Prostate gland (tissue), 2 donors: ENCODE results near the gene SPEN. TPM values are rescaled to one million over a fixed set of nuclear protein-coding genes. Genes with fewer than 3 reads are reported as not detected.

Experiments
- DNase-seq: peaks from one replicate; pipeline ENCODE4 v3.0.0-alpha.2; 2019; ENCODE audit warnings: low spot score
- H3K27ac ChIP-seq, 2 donors: fragments of 200-600 bp; sonication (generic); 2 replicates each; pipeline ENCODE4 v1.5.1; 2017 to 2019
- H3K27me3 ChIP-seq: fragments of 200-600 bp; sonication (generic); replicated peaks from 2 replicates; pipeline ENCODE4 v1.5.1; 2019; ENCODE audit not compliant: insufficient read depth
- H3K36me3 ChIP-seq, 2 donors: fragments of 200-600 bp; sonication (generic); 1 replicate in 1 of 2; 2 replicates in 1 of 2; pipeline versions ENCODE4 v1.5.1 to v1.8.1; 2017 to 2019
- H3K4me1 ChIP-seq: fragments of 200-600 bp; sonication (generic); replicated peaks from 2 replicates; pipeline ENCODE4 v1.5.1; 2019
- H3K4me3 ChIP-seq, 2 donors: fragments of 200-600 bp; sonication (generic); 2 replicates each; pipeline ENCODE4 v1.5.1; 2017 to 2019
- H3K9me3 ChIP-seq: fragments of 200-600 bp; sonication (generic); 2 replicates; pipeline ENCODE4 v1.5.1; 2017
- POLR2A ChIP-seq: fragments of 450-650 bp; IDR thresholded peaks from one replicate; pipeline ENCODE4 v1.6.1; 2016; ENCODE audit warnings: antibody characterized with exemption, mild to moderate bottlenecking
- POLR2AphosphoS5 ChIP-seq: sonication (generic); formaldehyde crosslinking; IDR thresholded peaks from one replicate; pipeline ENCODE4 v1.6.1; 2017; ENCODE audit warnings: antibody characterized with exemption
- WGBS: methylation state at CpG from one replicate; pipeline ENCODE4 v1.1.5; 2018; 5-methylcytosine and 5-hydroxymethylcytosine counted together
- intact Hi-C: fragments of 100-400 bp; cut with DNase I; formaldehyde crosslinking; loops from one replicate; pipeline ENCODE4 v1.14.2; 2022
- total RNA-seq, 2 donors: library from RNA; depleted of rRNA; stranded (reverse); fragments of >200 nt; gene quantifications; one replicate each; pipeline ENCODE4 v1.1.0, GENCODE V29; 2016
- TF ChIP-seq, protein P1 (sequence below), 4 experiments: fragments of 200-600 bp in 2 of 4; fragments of 450-650 bp in 2 of 4; sonication (generic) in 2 of 4; IDR thresholded peaks; 1 replicate in 3 of 4; 2 replicates in 1 of 4; pipeline ENCODE4 v1.5.1; 2016 to 2019; ENCODE audit warnings: antibody characterized with exemption in 4 of 4, mild to moderate bottlenecking in 2 of 4, moderate library complexity in 2 of 4

The SPEN gene
- total RNA-seq, 2 donors from 2014 or later, result 31.9 to 48.3 TPM

DNA sequence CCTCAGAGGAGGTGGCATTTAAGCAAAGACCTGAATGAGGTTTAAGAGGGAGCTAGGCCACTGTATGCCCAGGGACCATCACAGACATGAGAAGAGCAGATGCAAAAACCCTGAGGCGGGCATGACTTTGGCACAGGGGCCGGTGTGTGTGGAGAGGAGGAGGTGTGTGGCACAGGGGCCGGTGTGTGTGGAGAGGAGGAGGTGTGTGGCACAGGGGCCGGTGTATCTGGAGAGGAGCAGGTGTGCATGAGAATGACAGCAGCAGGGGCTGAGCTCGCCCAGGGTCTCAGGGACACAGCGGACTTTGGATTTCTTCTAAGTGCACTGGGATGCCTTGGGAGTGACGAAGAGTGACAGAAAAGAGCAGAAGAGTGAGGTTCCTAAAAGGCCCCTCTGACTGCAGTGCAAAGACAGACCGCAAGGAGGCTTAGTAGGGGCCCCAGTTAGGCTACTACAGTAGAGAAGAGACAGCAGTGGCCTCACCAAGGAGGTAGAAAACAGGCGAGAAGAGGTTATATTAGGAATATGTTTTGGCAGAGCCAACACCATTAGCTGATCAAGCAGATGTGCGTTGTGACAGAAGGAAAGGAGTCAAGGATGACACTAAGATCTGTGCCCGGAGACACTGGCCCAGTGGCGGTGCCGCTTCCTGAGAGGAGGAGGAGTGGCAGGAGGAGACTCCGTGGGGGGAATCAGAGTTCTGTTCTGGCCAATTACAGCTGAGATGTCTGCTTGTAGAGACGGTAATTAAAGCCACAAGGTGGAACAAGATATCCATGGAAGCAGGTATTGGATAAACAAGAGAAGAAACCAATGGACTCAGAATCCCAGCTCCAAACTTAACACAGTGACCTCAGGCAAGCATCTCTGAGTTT lies 110.0 kb downstream of the SPEN start:
- DNase-seq, result no peak
- H3K36me3 ChIP-seq, result no peaks in the 10 kb centered on the region
- 79% methylated on average over 15 of the region's 15 CpGs for WGBS
- no peaks in the 10 kb centered on the region for H3K9me3 ChIP-seq
- H3K27me3 ChIP-seq, result no peaks in the 10 kb centered on the region
- no peak overlapping the region for H3K27ac ChIP-seq
- TF ChIP-seq POLR2AphosphoS5 (no peak), POLR2A (no peak)
- TF ChIP-seq, protein P1, sequence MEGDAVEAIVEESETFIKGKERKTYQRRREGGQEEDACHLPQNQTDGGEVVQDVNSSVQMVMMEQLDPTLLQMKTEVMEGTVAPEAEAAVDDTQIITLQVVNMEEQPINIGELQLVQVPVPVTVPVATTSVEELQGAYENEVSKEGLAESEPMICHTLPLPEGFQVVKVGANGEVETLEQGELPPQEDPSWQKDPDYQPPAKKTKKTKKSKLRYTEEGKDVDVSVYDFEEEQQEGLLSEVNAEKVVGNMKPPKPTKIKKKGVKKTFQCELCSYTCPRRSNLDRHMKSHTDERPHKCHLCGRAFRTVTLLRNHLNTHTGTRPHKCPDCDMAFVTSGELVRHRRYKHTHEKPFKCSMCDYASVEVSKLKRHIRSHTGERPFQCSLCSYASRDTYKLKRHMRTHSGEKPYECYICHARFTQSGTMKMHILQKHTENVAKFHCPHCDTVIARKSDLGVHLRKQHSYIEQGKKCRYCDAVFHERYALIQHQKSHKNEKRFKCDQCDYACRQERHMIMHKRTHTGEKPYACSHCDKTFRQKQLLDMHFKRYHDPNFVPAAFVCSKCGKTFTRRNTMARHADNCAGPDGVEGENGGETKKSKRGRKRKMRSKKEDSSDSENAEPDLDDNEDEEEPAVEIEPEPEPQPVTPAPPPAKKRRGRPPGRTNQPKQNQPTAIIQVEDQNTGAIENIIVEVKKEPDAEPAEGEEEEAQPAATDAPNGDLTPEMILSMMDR (IDR thresholded peaks at IDR 0.05), result no peak
- intact Hi-C loops, result no loop called here
- H3K4me1 ChIP-seq, result no peaks in the 10 kb centered on the region
- no peak overlapping the region for H3K4me3 ChIP-seq

DNA sequence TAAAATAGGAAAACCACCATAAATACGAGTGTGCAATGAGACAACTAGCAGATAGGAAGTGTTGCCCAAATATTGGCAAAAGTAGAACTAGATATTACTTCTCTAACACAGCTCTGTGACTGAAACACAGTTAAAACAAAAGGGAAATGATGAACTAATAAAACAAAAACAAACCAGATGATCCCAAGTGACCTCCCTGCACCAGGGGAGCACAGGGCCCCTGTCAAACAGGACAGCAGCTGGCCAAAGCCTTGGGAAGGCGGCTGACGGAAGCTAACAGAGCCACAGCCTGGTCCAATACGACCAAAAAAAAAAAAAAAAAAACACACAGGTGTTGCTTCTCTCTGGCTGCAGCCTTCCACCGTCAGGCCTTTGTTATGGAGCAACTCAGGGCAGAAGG lies 110.6 kb downstream of the SPEN start:
- no peaks in the 10 kb centered on the region for H3K36me3 ChIP-seq
- intact Hi-C loops, result no loop called here
- H3K27me3 ChIP-seq, result no peaks in the 10 kb centered on the region
- no peaks in the 10 kb centered on the region for H3K4me1 ChIP-seq
- no peak overlapping the region for H3K4me3 ChIP-seq
- 62% methylated on average over 5 of the region's 5 CpGs for WGBS
- TF ChIP-seq POLR2AphosphoS5, result no peak
- TF ChIP-seq POLR2A, result no peak
- TF ChIP-seq, protein P1 (IDR thresholded peaks at IDR 0.05), result no peak
- H3K27ac ChIP-seq, result no peak overlapping the region
- DNase-seq, result no peak
- no peaks in the 10 kb centered on the region for H3K9me3 ChIP-seq

DNA sequence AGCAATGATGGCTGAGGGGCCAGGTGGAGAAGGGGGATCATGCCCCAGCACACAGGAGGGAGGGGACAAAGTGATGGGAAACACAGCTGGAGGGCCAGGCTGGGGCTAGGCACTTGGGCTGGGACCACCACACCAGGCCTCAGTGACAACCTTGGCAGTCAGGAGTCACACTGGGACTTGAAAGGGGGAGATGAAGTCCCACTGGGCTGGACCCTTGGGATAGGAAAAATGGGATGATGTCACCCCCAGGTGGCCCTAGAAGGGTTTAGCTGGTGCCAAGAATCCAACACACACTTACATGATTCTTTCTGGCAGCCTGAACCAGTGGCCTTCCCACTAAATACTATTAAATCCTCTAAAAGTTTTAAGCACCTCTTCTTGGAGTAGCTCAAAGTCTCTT lies 111.3 kb downstream of the SPEN start:
- DNase-seq, result no peak
- intact Hi-C loops, result no loop called here
- no peaks in the 10 kb centered on the region for H3K4me1 ChIP-seq
- no peaks in the 10 kb centered on the region for H3K36me3 ChIP-seq
- H3K9me3 ChIP-seq, result no peaks in the 10 kb centered on the region
- TF ChIP-seq POLR2AphosphoS5 (no peak), POLR2A (no peak)
- TF ChIP-seq, protein P1 (IDR thresholded peaks at IDR 0.05), result no peak
- no peaks in the 10 kb centered on the region for H3K27me3 ChIP-seq
- no peak overlapping the region for H3K27ac ChIP-seq
- no peak overlapping the region for H3K4me3 ChIP-seq

DNA sequence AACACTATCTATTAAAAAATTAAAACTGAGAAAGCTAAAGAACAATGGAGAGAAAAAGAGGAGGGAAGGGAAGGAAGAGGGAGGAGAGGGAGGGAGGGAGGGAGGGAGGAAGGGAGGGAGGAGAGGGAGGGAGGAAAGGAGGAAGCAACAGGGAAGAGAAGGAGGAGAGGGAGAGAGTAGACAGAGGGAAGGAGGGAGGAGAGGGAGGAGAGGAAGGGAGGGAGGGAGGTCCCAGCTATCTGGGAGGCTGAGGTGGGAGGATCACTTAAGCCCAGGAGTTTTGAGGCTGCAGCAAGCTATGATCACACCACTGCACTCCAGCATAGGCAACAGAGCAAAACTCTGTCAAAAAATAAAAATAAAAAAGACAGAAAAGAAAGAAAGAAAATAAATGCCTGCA lies 111.9 kb downstream of the SPEN start:
- Histone ChIP-seq H3K36me3 (no peaks in the 10 kb centered on the region), H3K4me1 (no peaks in the 10 kb centered on the region), H3K9me3 (no peaks in the 10 kb centered on the region), H3K27me3 (no peaks in the 10 kb centered on the region), H3K4me3 (no peak overlapping the region), H3K27ac (no peak overlapping the region)
- TF ChIP-seq POLR2AphosphoS5, result no peak
- no peak for TF ChIP-seq POLR2A
- TF ChIP-seq, protein P1 (IDR thresholded peaks at IDR 0.05), result no peak
- DNase-seq, result no peak
- intact Hi-C loops, result no loop called here

DNA sequence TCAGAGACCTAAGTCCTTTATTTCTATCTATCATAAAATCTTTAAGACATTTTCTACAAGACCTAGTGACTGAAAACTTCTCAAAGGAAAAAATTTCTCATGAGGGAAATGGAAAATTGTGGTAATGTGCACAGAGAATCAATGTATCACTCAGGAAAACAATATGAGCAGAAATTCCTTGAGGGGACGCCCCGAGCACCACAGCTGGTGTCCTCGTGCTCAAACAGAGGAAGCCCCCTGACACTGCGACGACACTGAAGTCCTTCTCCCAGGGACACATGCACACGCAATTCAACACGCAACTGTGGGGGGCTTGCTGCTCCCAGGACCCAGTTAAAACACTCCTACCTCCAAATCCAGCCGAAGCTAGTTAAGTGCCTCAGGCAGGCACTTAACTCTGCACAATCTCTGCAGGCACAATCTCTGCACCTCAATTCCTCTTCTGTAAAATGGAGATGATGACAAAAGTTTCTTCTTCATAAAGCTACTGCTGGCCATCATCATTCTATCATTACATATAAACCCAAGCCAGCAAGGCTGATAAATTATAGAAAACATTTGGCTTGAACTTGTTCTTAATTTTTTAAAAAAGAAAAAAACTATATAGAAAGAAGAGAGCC lies 112.4 kb downstream of the SPEN start:
- no peaks in the 10 kb centered on the region for H3K9me3 ChIP-seq
- no peaks in the 10 kb centered on the region for H3K27me3 ChIP-seq
- no peaks in the 10 kb centered on the region for H3K36me3 ChIP-seq
- no peak overlapping the region for H3K27ac ChIP-seq
- no peak for TF ChIP-seq POLR2A
- TF ChIP-seq, protein P1 (IDR thresholded peaks at IDR 0.05), result no peak
- no peak for TF ChIP-seq POLR2AphosphoS5
- no peaks in the 10 kb centered on the region for H3K4me1 ChIP-seq
- intact Hi-C loops, result no loop called here
- H3K4me3 ChIP-seq, result no peak overlapping the region
- DNase-seq, result no peak
- WGBS, result 85% methylated on average over 8 of the region's 8 CpGs
